ENCODE results near the gene COL8A1.

Gene COL8A1

DNA sequence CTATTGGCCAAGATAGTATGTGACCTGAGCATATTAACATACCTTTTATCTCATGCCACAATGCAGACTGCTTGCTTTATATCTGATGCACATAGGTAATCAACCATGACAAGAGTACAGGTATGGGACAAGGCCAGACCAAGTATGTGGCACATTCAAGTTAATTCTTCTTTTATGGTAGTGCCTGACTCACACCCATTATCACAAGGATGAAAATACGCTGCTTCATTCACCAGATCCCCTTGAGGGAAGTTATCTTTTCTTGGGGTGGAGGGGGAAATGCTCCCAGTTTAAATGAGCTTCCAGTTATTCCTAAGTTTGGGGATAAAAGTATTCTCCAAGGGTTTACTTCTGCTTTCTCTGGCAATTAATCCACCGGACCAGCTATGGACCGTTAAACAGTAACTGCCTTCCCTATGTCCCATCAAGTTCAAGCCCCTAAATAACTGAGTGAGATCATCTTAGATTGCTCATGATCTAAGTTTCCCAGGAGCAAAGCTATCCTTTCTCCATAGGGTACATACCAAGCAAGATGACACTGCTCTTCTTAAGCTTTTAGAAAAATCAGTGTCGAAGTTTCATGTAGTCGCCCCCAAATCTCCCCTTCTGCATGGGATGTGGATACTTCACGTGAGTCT, 1.9 kb downstream of the COL8A1 start:
- TF ChIP-seq, protein P1, sequence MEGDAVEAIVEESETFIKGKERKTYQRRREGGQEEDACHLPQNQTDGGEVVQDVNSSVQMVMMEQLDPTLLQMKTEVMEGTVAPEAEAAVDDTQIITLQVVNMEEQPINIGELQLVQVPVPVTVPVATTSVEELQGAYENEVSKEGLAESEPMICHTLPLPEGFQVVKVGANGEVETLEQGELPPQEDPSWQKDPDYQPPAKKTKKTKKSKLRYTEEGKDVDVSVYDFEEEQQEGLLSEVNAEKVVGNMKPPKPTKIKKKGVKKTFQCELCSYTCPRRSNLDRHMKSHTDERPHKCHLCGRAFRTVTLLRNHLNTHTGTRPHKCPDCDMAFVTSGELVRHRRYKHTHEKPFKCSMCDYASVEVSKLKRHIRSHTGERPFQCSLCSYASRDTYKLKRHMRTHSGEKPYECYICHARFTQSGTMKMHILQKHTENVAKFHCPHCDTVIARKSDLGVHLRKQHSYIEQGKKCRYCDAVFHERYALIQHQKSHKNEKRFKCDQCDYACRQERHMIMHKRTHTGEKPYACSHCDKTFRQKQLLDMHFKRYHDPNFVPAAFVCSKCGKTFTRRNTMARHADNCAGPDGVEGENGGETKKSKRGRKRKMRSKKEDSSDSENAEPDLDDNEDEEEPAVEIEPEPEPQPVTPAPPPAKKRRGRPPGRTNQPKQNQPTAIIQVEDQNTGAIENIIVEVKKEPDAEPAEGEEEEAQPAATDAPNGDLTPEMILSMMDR (IDR thresholded peaks at IDR 0.05): no peak

DNA sequence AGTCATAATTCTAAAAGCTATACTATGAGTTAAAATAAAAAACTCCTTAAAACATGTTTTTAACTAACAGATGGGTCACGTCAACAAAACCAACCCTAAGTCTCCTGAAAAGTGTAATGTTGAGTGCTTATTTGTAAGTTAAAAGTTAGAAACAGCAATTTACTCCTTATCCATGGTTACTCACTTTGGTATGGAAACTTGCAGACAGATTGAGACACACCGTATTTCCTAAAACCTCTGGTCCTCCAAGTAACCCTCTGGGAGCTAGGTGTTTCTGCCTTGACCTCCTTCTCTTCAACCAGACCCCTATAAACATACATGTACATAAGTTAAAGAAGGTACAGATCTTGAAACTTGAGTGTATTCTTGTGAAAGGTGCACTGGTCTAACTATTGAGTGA, 3.1 kb downstream of the COL8A1 start:
- H3K9ac ChIP-seq: no peak overlapping the region
- H3K27ac ChIP-seq: no peak overlapping the region
- no peaks in the 10 kb centered on the region for H3K36me3 ChIP-seq (ENCODE audit: control insufficient read depth, insufficient read depth, low read length)
- no peaks in the 10 kb centered on the region for H3K9me3 ChIP-seq (ENCODE audit: control insufficient read depth, low read length)
- H3K79me2 ChIP-seq: no peaks in the 10 kb centered on the region
- no peak overlapping the region for H3K4me3 ChIP-seq (ENCODE audit: low read depth, low read length)
- no peak overlapping the region for H2AFZ ChIP-seq
- H3K4me1 ChIP-seq: no peaks in the 10 kb centered on the region
- TF ChIP-seq, protein P1 (IDR thresholded peaks at IDR 0.05): no peak
- no peaks in the 10 kb centered on the region for H3K27me3 ChIP-seq (ENCODE audit: control insufficient read depth, insufficient read depth, low read length)
- H3K4me2 ChIP-seq (ENCODE audit: low read length): no peak overlapping the region

More for the DNA sequence above, 1.9 kb downstream of the COL8A1 start:
- H3K9me3 ChIP-seq (ENCODE audit: control insufficient read depth, low read length): no peaks in the 10 kb centered on the region
- no peaks in the 10 kb centered on the region for H3K4me1 ChIP-seq
- H2AFZ ChIP-seq: no peak overlapping the region
- H3K9ac ChIP-seq: no peak overlapping the region
- no peaks in the 10 kb centered on the region for H3K36me3 ChIP-seq (ENCODE audit: control insufficient read depth, insufficient read depth, low read length)
- H3K4me2 ChIP-seq (ENCODE audit: low read length): no peak overlapping the region
- no peak overlapping the region for H3K27ac ChIP-seq
- H3K4me3 ChIP-seq (ENCODE audit: low read depth, low read length): no peak overlapping the region
- no peaks in the 10 kb centered on the region for H3K27me3 ChIP-seq (ENCODE audit: control insufficient read depth, insufficient read depth, low read length)
- no peaks in the 10 kb centered on the region for H3K79me2 ChIP-seq

DNA sequence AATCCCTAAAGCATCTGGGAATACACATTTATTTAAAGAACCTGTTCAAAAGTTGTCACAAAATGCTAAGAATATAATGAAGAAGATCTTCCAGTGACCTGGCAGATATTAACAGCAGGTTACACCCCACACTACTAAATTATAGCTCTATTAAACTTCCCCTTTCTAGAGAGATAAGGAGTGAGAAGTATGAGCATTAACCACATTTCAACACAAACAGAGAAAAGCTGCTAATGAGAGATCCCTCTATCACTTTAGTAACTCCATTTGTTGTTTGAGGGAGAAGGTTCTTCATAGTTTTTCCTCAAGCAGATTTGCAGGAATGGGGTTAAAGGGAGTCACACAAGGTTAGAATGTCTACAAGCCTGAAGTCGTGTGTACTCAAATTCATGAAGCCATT, 3.6 kb downstream of the COL8A1 start:
- H3K27me3 ChIP-seq (ENCODE audit: control insufficient read depth, insufficient read depth, low read length): no peaks in the 10 kb centered on the region
- H2AFZ ChIP-seq: no peak overlapping the region
- H3K4me2 ChIP-seq (ENCODE audit: low read length): no peak overlapping the region
- no peaks in the 10 kb centered on the region for H3K9me3 ChIP-seq (ENCODE audit: control insufficient read depth, low read length)
- H3K4me3 ChIP-seq (ENCODE audit: low read depth, low read length): no peak overlapping the region
- H3K4me1 ChIP-seq: no peaks in the 10 kb centered on the region
- TF ChIP-seq, protein P1 (IDR thresholded peaks at IDR 0.05): no peak
- no peak overlapping the region for H3K9ac ChIP-seq
- H3K36me3 ChIP-seq (ENCODE audit: control insufficient read depth, insufficient read depth, low read length): no peaks in the 10 kb centered on the region
- H3K79me2 ChIP-seq: no peaks in the 10 kb centered on the region
- no peak overlapping the region for H3K27ac ChIP-seq

DNA sequence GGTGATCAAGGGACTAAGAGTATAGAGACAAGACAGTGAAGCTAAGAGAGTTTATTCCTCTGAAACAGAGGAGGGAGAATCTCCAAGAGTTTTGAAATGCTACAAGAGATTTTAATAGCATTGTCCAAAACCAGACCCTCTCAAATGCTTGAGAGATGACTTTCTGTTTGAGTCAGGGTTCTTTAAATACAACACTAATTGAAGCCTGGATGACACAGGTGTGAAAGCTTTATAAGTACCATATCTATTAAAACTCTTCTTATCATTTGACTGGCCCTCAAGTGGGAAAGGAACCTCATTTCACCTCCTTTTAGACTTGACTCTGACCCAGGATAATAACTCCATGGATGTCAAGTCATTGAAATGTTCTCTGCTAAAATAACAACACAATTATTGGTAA, 5.6 kb downstream of the COL8A1 start:
- no peaks in the 10 kb centered on the region for H3K9me3 ChIP-seq (ENCODE audit: control insufficient read depth, low read length)
- TF ChIP-seq, protein P1 (IDR thresholded peaks at IDR 0.05): no peak
- H3K27ac ChIP-seq: no peak overlapping the region
- H3K4me3 ChIP-seq (ENCODE audit: low read depth, low read length): no peak overlapping the region
- H2AFZ ChIP-seq: no peak overlapping the region
- H3K27me3 ChIP-seq (ENCODE audit: control insufficient read depth, insufficient read depth, low read length): no peaks in the 10 kb centered on the region
- H3K36me3 ChIP-seq (ENCODE audit: control insufficient read depth, insufficient read depth, low read length): no peaks in the 10 kb centered on the region
- no peak overlapping the region for H3K9ac ChIP-seq
- no peak overlapping the region for H3K4me2 ChIP-seq (ENCODE audit: low read length)
- no peaks in the 10 kb centered on the region for H3K4me1 ChIP-seq
- H3K79me2 ChIP-seq: no peaks in the 10 kb centered on the region

DNA sequence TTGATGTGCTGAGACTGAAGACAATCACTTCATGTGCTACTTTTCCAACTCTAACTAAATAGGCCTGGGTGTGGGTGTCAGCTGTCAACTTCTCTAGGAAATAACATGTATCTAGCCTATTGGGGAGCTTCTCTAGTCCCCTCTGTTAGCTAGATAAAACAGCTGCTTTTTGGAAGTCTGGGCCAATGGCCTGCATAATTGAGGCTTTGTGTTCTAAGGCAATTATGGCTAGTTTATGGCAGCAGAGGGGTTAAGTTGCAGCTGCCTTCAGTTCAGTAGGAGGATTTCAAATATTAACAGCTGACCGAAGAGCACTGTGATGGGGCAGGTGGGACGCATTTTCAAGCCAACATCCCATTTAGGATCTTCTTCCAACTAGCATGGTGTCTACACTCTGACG, 6.4 kb downstream of the COL8A1 start:
- Histone ChIP-seq H3K4me2 (ENCODE audit: low read length) (no peak overlapping the region), H3K4me3 (ENCODE audit: low read depth, low read length) (no peak overlapping the region), H3K9me3 (ENCODE audit: control insufficient read depth, low read length) (no peaks in the 10 kb centered on the region), H3K27me3 (ENCODE audit: control insufficient read depth, insufficient read depth, low read length) (no peaks in the 10 kb centered on the region), H3K4me1 (no peaks in the 10 kb centered on the region), H3K79me2 (no peaks in the 10 kb centered on the region), H3K27ac (no peak overlapping the region), H2AFZ (no peak overlapping the region), H3K9ac (no peak overlapping the region), H3K36me3 (ENCODE audit: control insufficient read depth, insufficient read depth, low read length) (no peaks in the 10 kb centered on the region)
- TF ChIP-seq, protein P1 (IDR thresholded peaks at IDR 0.05): no peak

Data from parathyroid adenoma (tissue), 2 donors.